HTR-8/SVneo (cell line): Measurements from ENCODE around the gene FBLN2.

Source experiments
- DNase-seq: peaks from one replicate; pipeline ENCODE4 v3.0.0; 2011; ENCODE audit warnings: low spot score, mixed read lengths; ENCODE audit not compliant: insufficient read length
- FAIRE-seq: peaks from 2 replicates; lab custom pipeline; 2011; peaks lifted over from hg19 to GRCh38; lab: Jason Lieb, UNC

Gene FBLN2

DNA sequence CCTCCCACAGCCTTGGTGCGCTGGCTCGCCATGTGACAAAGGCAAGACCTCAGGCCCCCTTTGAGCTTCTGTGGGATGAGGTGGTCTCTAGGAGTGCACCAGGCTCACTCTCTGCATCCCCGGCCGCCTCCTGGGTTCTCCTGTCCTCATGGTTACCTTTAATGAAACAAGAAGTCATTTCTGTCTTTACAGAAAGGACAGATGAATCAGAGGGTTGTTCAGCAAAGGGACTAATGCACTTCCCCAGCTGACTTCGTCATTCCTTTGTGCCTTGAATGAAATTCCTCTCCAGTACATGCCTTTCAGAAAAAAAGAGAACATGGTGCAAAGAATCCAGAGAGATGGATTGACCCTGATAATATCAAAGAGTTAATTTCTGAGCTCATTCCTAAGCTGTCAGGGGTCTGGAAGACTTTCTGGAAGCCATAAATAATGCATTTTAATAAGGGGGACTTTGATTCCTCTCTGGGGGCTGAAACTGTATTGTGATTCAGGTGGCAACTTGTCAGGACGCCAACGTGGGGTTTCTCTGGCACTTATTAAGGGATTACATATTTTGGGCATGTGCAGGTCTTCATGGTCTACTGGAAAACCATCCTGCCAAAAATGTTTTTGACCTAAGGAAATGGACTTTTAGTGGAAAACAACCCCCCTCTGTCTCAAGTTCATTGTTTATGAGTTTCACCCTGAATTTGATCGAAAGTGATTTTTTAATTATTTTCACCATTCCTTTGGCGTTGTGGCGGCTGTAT, 122.7 kb downstream of the FBLN2 start:
- DNase-seq (no peak), FAIRE-seq (no peak)

DNA sequence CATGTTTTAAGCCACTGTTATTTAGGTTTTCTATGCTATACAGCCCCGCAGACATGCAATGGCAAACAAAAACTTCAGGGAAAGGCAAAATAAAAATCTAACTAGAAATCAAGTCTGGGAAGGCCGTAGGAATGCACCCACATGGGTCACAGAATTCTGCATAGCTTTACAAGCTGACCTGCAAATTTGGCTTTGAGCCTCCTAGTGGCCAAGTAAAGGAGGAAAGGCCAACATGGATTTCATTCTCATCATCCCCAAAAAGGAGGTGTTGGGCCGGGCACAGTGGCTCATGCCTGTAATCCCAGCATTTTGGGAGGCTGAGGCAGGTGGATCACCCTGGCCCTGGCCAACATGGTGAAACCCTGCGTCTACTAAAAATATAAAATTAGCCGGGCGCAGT, 124.3 kb downstream of the FBLN2 start:
- FAIRE-seq (no peak), DNase-seq (no peak)

DNA sequence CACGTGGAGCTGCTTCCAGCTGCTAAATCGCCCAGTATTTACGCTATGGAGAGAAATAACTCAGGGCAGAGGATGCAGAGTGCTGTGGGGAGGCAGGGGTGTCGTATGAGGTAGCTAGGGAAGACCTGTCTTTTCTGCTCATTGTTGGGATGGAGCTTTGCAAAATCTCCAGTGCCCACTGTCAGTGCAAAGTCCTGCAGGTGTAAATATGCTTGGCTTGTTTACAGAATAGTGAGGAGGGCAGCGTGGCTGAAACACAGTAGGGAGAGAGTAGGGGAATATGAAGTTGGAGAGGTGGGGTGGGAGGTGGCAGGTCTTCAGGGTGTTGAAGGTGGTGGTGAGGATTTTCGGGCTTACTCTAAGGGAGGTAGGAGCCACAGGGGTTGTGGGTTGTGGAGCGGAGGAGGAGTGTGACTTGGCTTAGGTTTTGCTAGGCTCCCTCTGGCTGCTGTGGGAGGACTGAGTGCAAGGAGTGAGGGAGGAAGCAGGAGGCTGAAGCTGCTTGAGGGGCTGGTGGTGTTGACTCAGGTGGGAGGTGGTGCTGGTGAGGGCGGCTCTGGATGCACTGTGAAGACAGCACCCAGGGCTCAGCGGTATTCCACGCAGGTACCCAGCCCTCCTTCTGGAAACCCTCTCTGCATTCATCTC, 125.7 kb downstream of the FBLN2 start:
- DNase-seq = no peak
- FAIRE-seq = no peak

DNA sequence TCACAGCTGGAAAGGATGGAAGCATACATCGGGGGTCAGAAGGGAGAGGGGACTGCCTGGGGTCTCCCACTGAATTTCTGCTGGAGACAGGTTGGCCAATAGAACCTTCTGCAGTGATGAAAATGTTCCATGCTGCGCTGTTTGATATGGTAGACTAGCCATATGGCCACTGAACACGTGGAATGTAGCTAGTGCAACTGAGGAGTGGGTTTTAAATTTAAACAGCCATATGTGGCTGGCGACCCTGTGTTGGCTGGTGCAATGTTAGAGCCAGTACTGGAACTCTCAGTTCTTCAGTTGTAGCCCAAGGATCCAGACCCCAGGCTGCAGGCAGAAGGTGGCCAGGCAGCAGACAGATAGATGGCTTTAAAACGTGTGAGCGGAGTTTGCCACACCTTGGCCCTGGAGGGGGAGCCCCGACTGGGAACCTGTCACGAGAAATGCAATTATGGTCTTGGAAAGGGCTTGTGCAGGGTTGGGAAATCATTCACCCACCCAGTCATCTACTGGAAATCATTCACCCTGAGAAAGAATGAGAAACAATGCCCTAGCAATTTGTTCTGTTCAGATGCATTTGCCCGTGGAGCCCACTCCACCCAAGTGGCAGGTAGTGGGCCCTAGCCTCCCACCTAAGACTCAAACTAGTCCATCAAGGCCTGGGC, 127.6 kb downstream of the FBLN2 start:
- no peak for FAIRE-seq
- no peak for DNase-seq

DNA sequence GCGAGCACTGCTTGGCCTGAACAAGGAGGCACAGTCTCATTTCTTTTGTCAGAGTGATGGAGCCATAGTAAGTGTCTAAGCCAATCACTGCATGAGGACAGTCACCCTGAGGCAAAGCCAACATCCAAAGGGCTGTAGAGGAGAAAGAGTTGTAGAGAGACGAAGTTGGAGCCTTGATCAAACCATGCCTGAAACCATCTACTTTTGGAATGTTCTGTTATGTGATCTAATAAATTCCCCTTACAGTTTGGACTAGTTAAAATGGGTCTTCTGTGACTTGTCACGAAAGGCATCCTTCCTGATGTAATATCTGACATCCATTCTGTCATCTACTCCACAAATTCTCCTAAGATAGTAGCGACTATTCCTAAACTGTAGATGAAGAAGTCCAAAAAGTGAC, 128.3 kb downstream of the FBLN2 start:
- DNase-seq (no peak), FAIRE-seq (no peak)

DNA sequence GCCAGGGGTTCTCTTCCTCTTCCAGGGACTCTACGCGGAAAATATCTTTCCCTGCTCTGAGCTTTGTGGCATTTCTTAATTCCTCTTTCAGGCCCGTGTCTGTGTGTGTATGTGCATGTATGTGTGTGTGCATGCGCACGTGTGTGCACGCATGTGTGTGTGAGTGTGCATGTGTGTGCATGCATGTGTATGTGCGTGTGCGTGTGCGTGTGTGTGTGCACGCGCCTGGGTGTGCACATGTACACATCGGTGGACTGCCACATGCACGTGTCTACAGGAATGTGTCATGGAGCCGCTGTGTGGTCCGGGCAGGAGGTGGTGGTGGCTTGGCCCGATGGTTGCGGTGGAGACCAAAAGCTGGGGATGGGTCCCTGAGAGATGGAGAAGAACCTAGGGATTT, 133.0 kb downstream of the FBLN2 start:
- peak; percentile 89 for FAIRE-seq

DNA sequence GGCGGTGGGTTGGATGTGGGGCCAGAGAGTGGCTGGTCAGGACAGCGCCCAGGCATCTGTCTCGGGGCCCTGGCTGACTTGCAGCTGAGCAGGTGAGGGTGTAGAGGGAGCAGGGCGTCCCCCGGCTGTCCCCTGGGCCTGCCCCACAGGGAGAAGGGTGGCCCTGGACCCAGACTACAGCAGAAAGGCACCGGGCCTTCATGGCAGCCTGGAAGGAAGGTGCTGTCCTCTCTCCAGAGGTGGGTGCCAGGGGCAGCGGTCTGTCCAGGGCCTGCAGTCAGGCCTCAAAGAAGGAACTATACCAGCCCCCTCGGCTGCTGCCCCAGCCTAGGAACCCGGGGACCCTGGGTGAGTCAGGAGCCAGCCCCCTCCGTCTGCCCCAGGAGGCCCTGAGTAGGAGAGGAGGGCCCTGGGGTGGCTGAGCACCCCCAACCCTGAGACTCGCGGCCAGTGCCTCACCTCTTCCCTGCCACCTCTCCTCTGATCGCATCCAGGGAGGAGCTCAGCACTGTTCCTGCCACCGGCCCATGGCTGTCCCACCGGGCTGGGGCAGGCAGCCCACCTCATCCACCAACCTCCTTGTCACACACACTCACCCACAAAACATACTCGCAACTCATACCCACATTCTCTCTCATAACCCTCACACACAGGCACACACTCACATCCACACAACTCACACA, 133.5 kb downstream of the FBLN2 start:
- FAIRE-seq (peak; percentile 72), DNase-seq (no peak)

More for the DNA sequence above, 133.0 kb downstream of the FBLN2 start:
- DNase-seq = no peak

DNA sequence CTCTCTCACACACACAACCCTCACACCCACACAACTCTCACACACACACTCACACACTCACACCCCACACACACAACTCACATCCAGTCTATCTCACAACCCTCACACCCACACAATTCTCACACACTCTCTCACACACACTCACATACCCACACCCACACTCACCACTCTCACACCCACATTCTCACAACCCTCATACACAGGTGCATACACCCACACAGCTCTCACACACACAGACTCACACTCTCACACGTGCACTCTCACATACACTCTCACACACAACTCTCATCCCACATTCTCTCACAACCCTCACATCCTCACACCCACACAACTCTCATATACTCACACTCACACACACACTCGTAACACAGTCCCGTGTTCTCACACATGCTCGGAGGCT, 134.4 kb downstream of the FBLN2 start:
- DNase-seq = no peak
- peak; percentile 76 for FAIRE-seq

DNA sequence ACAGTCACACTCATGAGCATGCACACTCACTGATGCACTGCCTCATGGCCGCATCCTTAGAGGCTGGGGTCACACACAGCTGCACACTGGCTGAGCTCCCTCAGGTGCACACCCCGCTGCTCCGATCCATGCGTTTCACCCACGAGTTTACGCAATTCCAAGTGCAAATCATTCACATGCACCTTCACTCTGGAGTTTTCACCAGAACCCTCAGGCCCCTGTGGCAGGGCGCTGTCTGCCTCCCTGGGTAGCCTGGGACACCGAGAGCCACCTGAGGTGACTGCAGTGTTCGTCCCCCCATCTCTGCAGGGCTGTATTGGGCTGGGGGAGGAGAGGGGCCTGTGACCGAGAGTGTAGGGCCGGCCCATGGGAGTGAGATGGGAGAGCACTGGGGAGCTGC, 134.8 kb downstream of the FBLN2 start:
- DNase-seq (no peak), FAIRE-seq (no peak)

DNA sequence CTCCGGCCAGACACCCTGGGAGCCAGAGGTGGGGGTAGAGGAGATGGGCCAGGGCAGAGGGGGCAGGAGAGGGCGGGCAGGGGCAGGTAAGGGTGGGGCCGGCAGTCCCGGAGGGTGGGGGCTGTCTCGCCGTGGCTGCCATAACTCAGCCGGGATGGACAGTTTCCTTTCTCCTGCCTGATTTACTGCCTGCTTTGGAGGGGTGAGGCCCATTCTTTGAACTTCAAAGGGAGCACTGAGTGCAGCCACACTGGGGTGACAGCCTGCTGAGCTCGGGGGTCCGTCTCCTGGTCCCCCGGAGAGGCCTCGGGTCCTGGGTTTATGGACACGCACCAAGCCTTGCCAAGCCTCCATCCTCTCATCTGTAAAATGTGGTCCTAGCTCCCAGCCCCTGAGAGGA, 135.4 kb downstream of the FBLN2 start:
- no peak for FAIRE-seq
- no peak for DNase-seq

DNA sequence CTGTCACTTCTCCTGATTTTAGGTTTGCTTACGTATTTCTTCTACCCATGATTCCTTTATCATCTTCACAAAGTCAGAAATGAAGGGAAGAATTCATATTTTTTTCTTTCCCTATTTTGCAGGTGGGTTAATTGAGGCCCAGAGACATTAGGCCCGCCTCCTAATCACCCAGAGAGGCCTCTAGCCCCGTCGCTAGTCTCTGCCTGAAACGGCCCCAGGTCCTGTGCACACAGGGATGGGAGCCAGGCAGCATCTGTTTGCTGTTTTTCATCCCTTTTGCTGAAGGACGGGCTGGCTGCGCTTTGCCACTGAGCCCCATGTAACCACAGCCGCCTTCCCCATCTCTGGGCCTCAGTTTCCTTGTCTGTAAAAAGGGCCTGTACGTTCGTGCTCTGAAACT, 135.9 kb downstream of the FBLN2 start:
- FAIRE-seq (no peak), DNase-seq (no peak)

DNA sequence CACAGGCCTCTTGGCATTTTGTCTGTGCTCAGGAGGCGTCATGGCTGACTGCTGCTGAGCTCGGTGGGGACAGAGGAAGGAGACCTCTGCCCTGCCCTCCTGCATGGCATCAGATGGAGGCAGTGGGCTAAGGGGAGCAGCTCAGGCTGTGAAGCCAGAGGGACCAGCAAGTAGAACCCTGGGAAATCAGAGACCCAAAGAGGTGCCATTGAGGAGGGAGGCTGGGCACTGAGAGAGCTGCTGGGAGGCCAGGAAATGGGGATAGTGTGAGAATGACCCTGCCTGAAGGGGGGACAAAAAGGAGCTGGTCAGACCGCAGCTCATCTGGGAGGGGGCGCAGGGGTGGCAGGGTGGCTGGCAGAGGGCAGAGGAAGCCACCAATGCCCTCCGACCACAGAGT, 136.8 kb downstream of the FBLN2 start:
- FAIRE-seq = no peak
- no peak for DNase-seq

DNA sequence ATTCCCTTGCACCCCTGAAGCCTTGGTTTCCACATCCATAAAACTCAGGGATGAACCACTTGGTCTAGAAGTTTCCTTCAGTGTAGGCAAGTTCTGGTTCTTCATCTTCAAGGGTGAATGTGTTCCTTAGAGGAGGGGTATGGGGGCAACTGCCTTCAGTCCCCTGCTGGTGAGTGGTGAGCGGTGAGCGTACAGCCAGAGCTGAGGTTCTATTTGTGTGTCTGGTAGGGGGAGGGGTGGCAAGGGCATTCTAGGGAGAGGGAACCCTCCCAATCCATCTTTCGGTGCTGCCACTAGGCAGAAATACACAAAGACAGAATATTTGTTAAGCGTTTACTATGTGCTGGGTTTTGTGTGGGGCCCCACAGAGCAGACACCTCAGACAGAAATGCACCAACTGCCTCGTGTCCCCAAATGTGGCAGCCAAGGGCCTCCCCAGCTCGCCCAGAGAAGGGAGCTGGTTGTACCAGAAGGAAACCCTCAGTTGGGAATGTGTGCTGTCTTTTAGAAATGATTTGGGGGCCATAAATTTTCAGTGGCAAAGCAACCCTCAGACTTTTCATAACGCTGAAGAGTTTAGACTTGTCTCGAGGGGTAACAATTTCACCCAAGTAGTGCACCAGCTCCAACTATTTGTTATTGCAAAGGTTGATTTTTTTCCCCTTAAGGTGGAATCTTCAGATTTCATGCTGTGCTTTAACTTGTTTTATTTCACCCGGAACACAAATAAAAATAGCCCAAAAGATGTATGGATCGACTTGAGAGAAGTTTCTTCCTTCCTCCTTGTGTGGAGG, 137.6 kb downstream of the FBLN2 start:
- DNase-seq (no peak), FAIRE-seq (no peak)

DNA sequence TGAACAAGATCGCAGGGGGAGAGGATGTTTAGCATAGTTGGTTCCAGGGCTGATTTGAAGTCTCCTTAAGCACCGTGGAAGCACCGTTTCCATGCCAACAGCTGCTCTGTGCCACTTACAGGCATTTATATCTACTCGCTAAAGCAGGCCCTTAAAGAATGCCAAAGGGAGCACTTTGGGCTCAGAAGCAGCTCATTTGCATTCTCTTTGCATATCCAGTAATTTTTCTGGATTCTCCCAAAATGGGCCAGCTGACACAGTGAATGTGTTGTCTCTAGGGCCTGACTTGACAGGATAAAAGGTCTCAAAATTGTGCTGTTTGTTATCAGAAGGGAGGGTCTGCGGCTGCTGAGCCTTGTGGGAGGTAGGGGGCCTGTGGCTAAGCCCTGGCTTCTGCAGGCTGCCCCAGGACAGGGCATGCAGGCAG, 138.6 kb downstream of the FBLN2 start:
- FAIRE-seq (no peak), DNase-seq (no peak)
